K562 (cell line): ENCODE measurements around the gene MMP19. TPM values are rescaled to one million over a fixed set of nuclear protein-coding genes. Genes with fewer than 3 reads are reported as not detected.

Source experiments
- AFF4 ChIP-seq: sonication (generic); formaldehyde crosslinking; IDR thresholded peaks from 2 replicates; pipeline ENCODE4 v1.8.0; 2023; ENCODE audit warnings: mild to moderate bottlenecking, missing genetic modification reagents
- CUX1 ChIP-seq: fragments of 200-800 bp; sonication (Bioruptor generic); IDR thresholded peaks from 2 replicates; pipeline ENCODE4 v1.6.1; 2016; ENCODE audit warnings: missing genetic modification characterization, missing compliant biosample characterization
- DPF2 ChIP-seq: fragments of 450-650 bp; IDR thresholded peaks from 2 replicates; pipeline ENCODE4 v1.6.1; 2016
- ETV5 ChIP-seq: sonication (generic); formaldehyde crosslinking; IDR thresholded peaks from 2 replicates; pipeline ENCODE4 v1.4.0; 2020; ENCODE audit warnings: low read depth, mild to moderate bottlenecking, missing genetic modification reagents
- JUND ChIP-seq, 2 experiments: IDR thresholded peaks; 2 replicates in 1 of 2; 3 replicates in 1 of 2; pipeline ENCODE4 v1.6.1; 2011; ENCODE audit warnings: borderline replicate concordance in 2 of 2, low read depth in 2 of 2, low read length in 2 of 2, improper control_type of control experiment in 1 of 2, missing biosample characterization in 1 of 2, missing genetic modification characterization in 1 of 2, missing genetic modification reagents in 1 of 2
- RCOR1 ChIP-seq, 2 experiments: IDR thresholded peaks; 2 replicates each; pipeline ENCODE4 v1.6.1; 2012; ENCODE audit warnings: low read depth in 2 of 2, low read length in 2 of 2, borderline replicate concordance in 1 of 2, improper control_type of control experiment in 1 of 2
- SMARCC2 ChIP-seq: fragments of 450-650 bp; IDR thresholded peaks from 2 replicates; pipeline ENCODE4 v1.6.1; 2017; ENCODE audit warnings: antibody characterized with exemption, moderate library complexity, mild to moderate bottlenecking, low read depth
- UBTF ChIP-seq, 2 experiments: IDR thresholded peaks; 2 replicates each; pipeline ENCODE4 v1.6.1; 2012; ENCODE audit warnings: improper control_type of control experiment in 2 of 2, low read depth in 2 of 2, low read length in 2 of 2, borderline replicate concordance in 1 of 2
- ZNF707 ChIP-seq: fragments of 250-450 bp; sonication (Bioruptor Pico); conservative IDR thresholded peaks from 2 replicates; pipeline ENCODE4 v1.8.0; 2022; ENCODE audit warnings: inconsistent platforms, mild to moderate bottlenecking, moderate library complexity
- polyA plus RNA-seq, 8 experiments: library from polyadenylated mRNA; depleted of rRNA in 4 of 8; stranded (reverse) in 5 of 8; unstranded in 3 of 8; fragments of >200 nt; fragmentation: Nextera tagmentation in 2 of 8; fragmentation: Illumina TruSeq in 1 of 8; extraction: Ambion mirVana in 2 of 8; extraction: Trizol in 1 of 8; gene quantifications; 2 replicates each; pipeline versions ENCODE4 v1.2.1 to v1.2.3, GENCODE V29; 2011 to 2014; ENCODE audit warnings: inconsistent platforms in 1 of 8, missing spikeins in 1 of 8
- total RNA-seq, 7 experiments: library from RNA; depleted of rRNA in 6 of 7; stranded (reverse); fragments of >200 nt in 6 of 7; fragmentation: Illumina TruSeq in 2 of 7; extraction: Trizol in 2 of 7; gene quantifications; 2 replicates each; pipeline versions ENCODE4 v1.2.1 to v1.2.3, GENCODE V29; 2011 to 2021; ENCODE audit warnings: low replicate concordance in 1 of 7

MMP19 gene
- total and polyA plus RNA-seq, 9 of the 15 experiments (the other 6 are each of a cell fraction or from before 2014, with no cell fraction given) = 0.14 to 1.6 (median 0.66) TPM

GRCh38 chr12:55816881-55817344, 25.8 kb downstream of the MMP19 start (continued):
- TF ChIP-seq CUX1 (CRISPR knock-in tag) (no peak), ZNF707 (CRISPR knock-in tag) (no peak), SMARCC2 (no peak), ETV5 (0 out of 2 replicates have a peak, but pooled peaks have one; percentile 53), DPF2 (peak; percentile 35; the same call in 1 of the 2 replicates), RCOR1 (IDR thresholded peaks at IDR 0.05; ENCODE audit: borderline replicate concordance in 1 of 2, low read depth in 2 of 2, low read length in 2 of 2) (0 out of 4 replicates have a peak, but pooled peaks of 1 of the 2 experiments have one; percentile 11), AFF4 (0 out of 2 replicates have a peak, but pooled peaks have one; percentile 26), UBTF (IDR thresholded peaks at IDR 0.05; ENCODE audit: borderline replicate concordance in 1 of 2, low read depth in 2 of 2, low read length in 2 of 2) (peak in 1 of 2 experiments; percentile 67; a peak in 1 of 4 replicates), JUND (IDR thresholded peaks at IDR 0.05; ENCODE audit: borderline replicate concordance, low read depth, low read length) (0 out of 2 replicates have a peak, but pooled peaks have one; percentile 39), JUND (tag; IDR thresholded peaks at IDR 0.05; ENCODE audit: borderline replicate concordance, low read depth, low read length) (no peak)
